ENCODE measurements around the gene OSTN.

OSTN gene

GRCh38 chr3:191235331-191236314, 36.6 kb downstream of the OSTN start:
- no peaks in the 10 kb centered on the region for H3K4me1 ChIP-seq (ENCODE audit: control insufficient read depth, low read depth, low read length)
- H3K4me2 ChIP-seq (ENCODE audit: low read length): no peak overlapping the region
- H3K79me1 ChIP-seq (ENCODE audit: low read length): no peaks in the 10 kb centered on the region
- H3K4me3 ChIP-seq (ENCODE audit: low read length): no peak overlapping the region
- no peak overlapping the region for H3K18ac ChIP-seq (ENCODE audit: low read length)
- no peaks in the 10 kb centered on the region for H3K36me3 ChIP-seq (ENCODE audit: control insufficient read depth, insufficient read depth, low read length)
- no peak overlapping the region for H3K23ac ChIP-seq (ENCODE audit: low read length)
- no peak overlapping the region for H2BK15ac ChIP-seq (replicated peaks; ENCODE audit: low read depth)
- no peak overlapping the region for H2BK5ac ChIP-seq (ENCODE audit: low read length)
- no peak overlapping the region for H2AK5ac ChIP-seq (ENCODE audit: low read length)
- H3K4ac ChIP-seq (ENCODE audit: low read depth, low read length): no peak overlapping the region
- no peak overlapping the region for H3K27ac ChIP-seq (ENCODE audit: low read depth, low read length)
- H3K79me2 ChIP-seq (ENCODE audit: control insufficient read depth, insufficient read depth, low read length): no peaks in the 10 kb centered on the region
- no peak overlapping the region for H4K8ac ChIP-seq (ENCODE audit: low read depth, low read length)
- no peak overlapping the region for H4K5ac ChIP-seq (ENCODE audit: low read length)
- no peak overlapping the region for H2BK120ac ChIP-seq (ENCODE audit: low read depth, low read length)
- H3K27me3 ChIP-seq (ENCODE audit: insufficient read depth, low read length, poor library complexity): no peaks in the 10 kb centered on the region
- no peak overlapping the region for H3K9ac ChIP-seq (ENCODE audit: low read length)
- H3K56ac ChIP-seq (ENCODE audit: low read length): no peak overlapping the region
- WGBS (ENCODE audit: extremely low coverage, insufficient coverage, low lambda C conversion rate): no CpG with 5 or more reads among the region's 4 CpGs
- DNase-seq: peak; percentile 35

- H3K79me1 ChIP-seq (ENCODE audit: low read length): no peaks in the 10 kb centered on the region
- no peak overlapping the region for H3K4me3 ChIP-seq (ENCODE audit: low read length)
- H2BK5ac ChIP-seq (ENCODE audit: low read length): no peak overlapping the region
- no peak for DNase-seq
- H2BK120ac ChIP-seq (ENCODE audit: low read depth, low read length): no peak overlapping the region
- no peak overlapping the region for H3K23ac ChIP-seq (ENCODE audit: low read length)
- no peak overlapping the region for H4K8ac ChIP-seq (ENCODE audit: low read depth, low read length)
- H3K56ac ChIP-seq (ENCODE audit: low read length): no peak overlapping the region
- no peak overlapping the region for H3K4ac ChIP-seq (ENCODE audit: low read depth, low read length)
- no peak overlapping the region for H2BK15ac ChIP-seq (replicated peaks; ENCODE audit: low read depth)
- no peaks in the 10 kb centered on the region for H3K36me3 ChIP-seq (ENCODE audit: control insufficient read depth, insufficient read depth, low read length)
- no peak overlapping the region for H2AK5ac ChIP-seq (ENCODE audit: low read length)
- WGBS (ENCODE audit: extremely low coverage, insufficient coverage, low lambda C conversion rate): no CpG with 5 or more reads among the region's 3 CpGs
- no peaks in the 10 kb centered on the region for H3K4me1 ChIP-seq (ENCODE audit: control insufficient read depth, low read depth, low read length)
- no peaks in the 10 kb centered on the region for H3K79me2 ChIP-seq (ENCODE audit: control insufficient read depth, insufficient read depth, low read length)
- no peak overlapping the region for H3K4me2 ChIP-seq (ENCODE audit: low read length)
- no peak overlapping the region for H4K5ac ChIP-seq (ENCODE audit: low read length)
- no peak overlapping the region for H3K18ac ChIP-seq (ENCODE audit: low read length)
- H3K27me3 ChIP-seq (ENCODE audit: insufficient read depth, low read length, poor library complexity): no peaks in the 10 kb centered on the region
- H3K9ac ChIP-seq (ENCODE audit: low read length): no peak overlapping the region
- no peak overlapping the region for H3K27ac ChIP-seq (ENCODE audit: low read depth, low read length)
These were observed 37.6 kb downstream of the OSTN start for GRCh38 chr3:191236646-191237045.

- Histone ChIP-seq H2BK120ac (ENCODE audit: low read depth, low read length) (no peak overlapping the region), H3K27me3 (ENCODE audit: insufficient read depth, low read length, poor library complexity) (no peaks in the 10 kb centered on the region), H3K4me1 (ENCODE audit: control insufficient read depth, low read depth, low read length) (no peaks in the 10 kb centered on the region), H3K4me2 (ENCODE audit: low read length) (no peak overlapping the region), H2AK5ac (ENCODE audit: low read length) (no peak overlapping the region), H3K79me1 (ENCODE audit: low read length) (no peaks in the 10 kb centered on the region), H3K4me3 (ENCODE audit: low read length) (no peak overlapping the region), H4K5ac (ENCODE audit: low read length) (no peak overlapping the region), H2BK5ac (ENCODE audit: low read length) (no peak overlapping the region), H3K27ac (ENCODE audit: low read depth, low read length) (no peak overlapping the region), H3K36me3 (ENCODE audit: control insufficient read depth, insufficient read depth, low read length) (no peaks in the 10 kb centered on the region), H3K79me2 (ENCODE audit: control insufficient read depth, insufficient read depth, low read length) (no peaks in the 10 kb centered on the region), H3K18ac (ENCODE audit: low read length) (peak overlapping the region; percentile 22), H3K23ac (ENCODE audit: low read length) (no peak overlapping the region), H2BK15ac (replicated peaks; ENCODE audit: low read depth) (peak overlapping the region; percentile 93), H3K56ac (ENCODE audit: low read length) (no peak overlapping the region), H3K4ac (ENCODE audit: low read depth, low read length) (peak overlapping the region; percentile 81), H4K8ac (ENCODE audit: low read depth, low read length) (no peak overlapping the region), H3K9ac (ENCODE audit: low read length) (no peak overlapping the region)
- no peak for DNase-seq
- no CpG with 5 or more reads among the region's 5 CpGs for WGBS (ENCODE audit: extremely low coverage, insufficient coverage, low lambda C conversion rate)
These were observed 38.2 kb downstream of the OSTN start for GRCh38 chr3:191237047-191237882.

- WGBS (ENCODE audit: extremely low coverage, insufficient coverage, low lambda C conversion rate): no CpG with 5 or more reads among the region's 4 CpGs
- DNase-seq: peak; percentile 60
- H3K56ac ChIP-seq (ENCODE audit: low read length): peak overlapping the region; percentile 3
- no peaks in the 10 kb centered on the region for H3K27me3 ChIP-seq (ENCODE audit: insufficient read depth, low read length, poor library complexity)
- H2BK5ac ChIP-seq (ENCODE audit: low read length): no peak overlapping the region
- H2BK120ac ChIP-seq (ENCODE audit: low read depth, low read length): no peak overlapping the region
- no peaks in the 10 kb centered on the region for H3K79me2 ChIP-seq (ENCODE audit: control insufficient read depth, insufficient read depth, low read length)
- no peak overlapping the region for H4K8ac ChIP-seq (ENCODE audit: low read depth, low read length)
- H2AK5ac ChIP-seq (ENCODE audit: low read length): no peak overlapping the region
- H4K5ac ChIP-seq (ENCODE audit: low read length): no peak overlapping the region
- H3K4me2 ChIP-seq (ENCODE audit: low read length): no peak overlapping the region
- no peaks in the 10 kb centered on the region for H3K4me1 ChIP-seq (ENCODE audit: control insufficient read depth, low read depth, low read length)
- no peaks in the 10 kb centered on the region for H3K79me1 ChIP-seq (ENCODE audit: low read length)
- H2BK15ac ChIP-seq (replicated peaks; ENCODE audit: low read depth): no peak overlapping the region
- no peak overlapping the region for H3K4me3 ChIP-seq (ENCODE audit: low read length)
- no peak overlapping the region for H3K4ac ChIP-seq (ENCODE audit: low read depth, low read length)
- no peak overlapping the region for H3K23ac ChIP-seq (ENCODE audit: low read length)
- H3K18ac ChIP-seq (ENCODE audit: low read length): no peak overlapping the region
- H3K27ac ChIP-seq (ENCODE audit: low read depth, low read length): no peak overlapping the region
- no peak overlapping the region for H3K9ac ChIP-seq (ENCODE audit: low read length)
- H3K36me3 ChIP-seq (ENCODE audit: control insufficient read depth, insufficient read depth, low read length): no peaks in the 10 kb centered on the region
These were observed 39.3 kb downstream of the OSTN start for GRCh38 chr3:191238321-191238817.

GRCh38 chr3:191239407-191240031, 40.5 kb downstream of the OSTN start:
- Histone ChIP-seq H3K18ac (ENCODE audit: low read length) (no peak overlapping the region), H3K23ac (ENCODE audit: low read length) (no peak overlapping the region), H2BK5ac (ENCODE audit: low read length) (no peak overlapping the region), H3K27me3 (ENCODE audit: insufficient read depth, low read length, poor library complexity) (no peaks in the 10 kb centered on the region), H3K4me3 (ENCODE audit: low read length) (no peak overlapping the region), H3K9ac (ENCODE audit: low read length) (no peak overlapping the region), H4K8ac (ENCODE audit: low read depth, low read length) (no peak overlapping the region), H3K4ac (ENCODE audit: low read depth, low read length) (no peak overlapping the region), H2BK120ac (ENCODE audit: low read depth, low read length) (no peak overlapping the region), H3K27ac (ENCODE audit: low read depth, low read length) (no peak overlapping the region), H3K36me3 (ENCODE audit: control insufficient read depth, insufficient read depth, low read length) (no peaks in the 10 kb centered on the region), H3K4me1 (ENCODE audit: control insufficient read depth, low read depth, low read length) (no peaks in the 10 kb centered on the region), H2BK15ac (replicated peaks; ENCODE audit: low read depth) (no peak overlapping the region), H3K79me2 (ENCODE audit: control insufficient read depth, insufficient read depth, low read length) (no peaks in the 10 kb centered on the region), H2AK5ac (ENCODE audit: low read length) (no peak overlapping the region), H4K5ac (ENCODE audit: low read length) (no peak overlapping the region), H3K79me1 (ENCODE audit: low read length) (no peaks in the 10 kb centered on the region), H3K4me2 (ENCODE audit: low read length) (no peak overlapping the region), H3K56ac (ENCODE audit: low read length) (no peak overlapping the region)
- WGBS (ENCODE audit: extremely low coverage, insufficient coverage, low lambda C conversion rate): no CpG with 5 or more reads among the region's 1 CpG
- no peak for DNase-seq
